HG03039 (cell line): ENCODE data around the gene PGPEP1.
A peak's percentile ranks its signal among the peaks of the same experiment; 100 is the strongest.
"Not testable (repeated sequence)": the region's sequence is repeated elsewhere in the genome, so short reads cannot be mapped to it uniquely, and the experiment has no call there.

Experiments
- ATAC-seq: cut with Tn5 transposase; IDR thresholded peaks from one replicate; pipeline ENCODE4 v1.9.1; 2021; ENCODE audit warnings: mild to moderate bottlenecking, moderate library complexity; ENCODE audit not compliant: unreplicated experiment

The PGPEP1 gene

DNA sequence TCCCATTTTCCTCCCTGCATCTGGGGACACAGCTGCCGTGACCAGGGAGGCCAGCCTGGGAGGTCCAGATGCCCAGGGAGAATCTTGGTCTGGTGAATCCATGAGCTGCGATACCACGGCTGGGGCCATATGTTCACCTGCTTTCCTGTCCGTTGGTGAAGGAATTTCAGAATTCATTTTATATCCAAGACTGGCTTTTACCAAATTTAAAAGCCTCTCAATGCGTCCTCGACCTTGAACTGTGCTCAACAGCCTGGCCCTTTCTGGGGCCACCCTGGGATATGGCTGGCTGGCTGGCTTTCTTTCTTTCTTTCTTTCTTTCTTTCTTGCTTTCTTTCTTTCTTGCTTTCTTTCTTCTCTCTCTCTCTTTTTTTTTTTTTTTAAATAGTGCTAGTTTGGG, 23.4 kb downstream of the PGPEP1 start:
- no peak for ATAC-seq

DNA sequence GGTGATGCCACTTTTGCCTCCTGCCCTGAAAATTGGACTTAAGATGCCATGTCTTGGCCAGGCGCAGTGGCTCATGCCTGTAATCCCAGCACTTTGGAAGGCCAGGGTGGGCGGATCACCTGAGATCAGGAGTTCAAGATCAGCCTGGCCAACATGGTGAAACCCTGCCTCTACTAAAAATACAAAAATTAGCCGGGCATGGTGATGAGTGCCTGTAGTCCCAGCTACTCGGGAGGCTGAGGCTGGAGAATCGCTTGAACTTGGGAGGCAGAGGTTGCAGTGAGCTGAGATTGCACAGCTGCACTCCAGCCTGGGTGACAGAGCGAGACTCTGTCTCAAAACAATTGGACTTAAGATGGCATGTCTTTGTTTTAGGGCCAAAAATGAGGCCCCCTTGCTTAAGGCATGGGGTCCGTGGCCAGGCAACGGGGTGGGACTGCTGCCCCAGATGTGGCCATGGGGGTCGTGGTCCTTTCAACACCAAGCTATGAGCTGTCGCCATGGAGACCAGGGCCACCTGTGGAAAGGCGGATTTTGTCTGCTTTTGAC, 24.0 kb downstream of the PGPEP1 start:
- not testable (repeated sequence) for ATAC-seq

DNA sequence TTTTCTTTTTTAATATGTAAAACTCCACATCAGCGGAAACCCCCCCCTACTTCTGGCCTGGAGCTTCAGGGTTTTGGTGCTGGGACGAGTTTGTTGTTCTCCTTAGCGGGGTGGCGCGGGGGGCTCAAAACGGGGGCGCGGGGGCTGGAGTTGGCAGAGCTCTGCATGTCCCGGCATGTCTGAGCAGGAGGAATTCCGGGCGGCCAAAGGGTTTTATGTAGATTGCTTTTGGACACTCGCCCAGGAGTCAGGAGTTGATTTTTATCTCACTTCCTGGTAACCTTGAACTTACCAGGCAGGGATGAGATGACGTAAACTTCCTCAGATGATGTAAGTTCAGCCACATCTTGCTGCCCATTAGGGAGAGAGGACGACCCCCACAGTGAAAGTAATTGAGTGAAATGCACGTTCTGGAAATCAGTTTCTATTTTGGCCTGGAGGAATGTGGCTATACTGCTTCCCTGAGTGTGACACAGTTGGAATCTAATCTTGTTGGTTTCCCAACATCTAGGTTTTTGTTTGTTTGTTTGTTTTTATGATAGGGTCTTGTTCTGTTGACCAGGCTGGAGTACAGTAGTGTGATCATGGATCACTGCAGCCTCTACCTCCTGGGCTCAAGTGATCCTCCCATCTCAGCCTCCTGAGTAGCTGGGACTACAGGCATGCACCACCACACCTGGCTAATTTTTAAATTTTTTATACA, 24.6 kb downstream of the PGPEP1 start:
- ATAC-seq = no peak

DNA sequence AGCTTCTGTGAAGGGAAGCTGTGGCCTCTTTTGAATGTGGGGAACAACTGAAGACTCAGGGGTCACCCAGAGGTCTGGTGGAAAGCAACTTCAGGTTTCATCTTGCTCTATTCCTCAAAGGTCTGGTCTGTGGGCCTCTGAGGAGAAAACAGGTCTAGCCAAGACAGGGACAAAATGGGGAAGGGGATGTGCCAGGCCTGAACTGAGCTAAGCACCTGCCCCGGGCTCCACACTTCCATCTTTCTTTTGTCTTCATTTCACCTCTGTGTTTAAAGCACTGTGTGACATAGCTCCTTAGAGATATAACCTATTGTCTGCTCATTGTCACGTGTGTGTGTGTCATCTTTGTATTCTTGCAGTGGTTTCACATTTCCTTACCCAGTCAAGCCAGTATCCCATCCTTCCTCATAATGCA, 25.6 kb downstream of the PGPEP1 start:
- no peak for ATAC-seq

DNA sequence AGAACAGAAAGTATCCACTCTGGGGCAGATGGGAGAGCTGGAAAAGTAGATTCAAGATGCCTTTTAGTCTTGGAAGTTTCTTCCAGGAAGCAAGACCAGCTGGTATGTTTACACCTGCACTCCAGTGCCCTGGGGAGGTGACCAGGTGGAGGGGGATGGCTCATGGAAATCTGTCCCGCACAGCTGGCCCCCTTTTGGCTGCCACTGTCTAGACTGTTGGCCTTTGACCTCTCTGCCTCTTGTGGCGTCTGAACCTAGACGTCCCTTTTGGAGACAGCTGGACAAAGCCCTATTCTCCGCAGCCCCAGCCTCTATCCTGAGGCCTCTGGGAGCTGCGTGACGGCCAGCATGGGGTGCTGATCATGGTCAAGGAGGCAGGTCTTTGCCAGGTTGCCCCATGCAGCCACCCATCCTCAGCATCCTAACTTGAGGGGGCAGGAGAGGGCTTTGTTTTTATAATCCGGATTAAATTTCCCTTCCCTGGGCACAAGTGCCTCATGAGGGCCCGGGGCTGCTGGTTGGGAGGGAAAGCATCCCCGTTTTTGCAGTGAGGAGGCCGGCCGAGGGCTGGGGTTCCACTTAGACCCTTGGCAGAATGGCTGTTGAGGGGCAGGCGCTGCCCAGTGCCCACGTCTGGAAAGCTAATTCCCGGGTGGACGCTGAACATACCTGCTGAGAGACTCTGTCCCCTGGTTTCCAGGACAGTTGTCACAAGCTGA, 28.3 kb downstream of the PGPEP1 start:
- no peak for ATAC-seq

DNA sequence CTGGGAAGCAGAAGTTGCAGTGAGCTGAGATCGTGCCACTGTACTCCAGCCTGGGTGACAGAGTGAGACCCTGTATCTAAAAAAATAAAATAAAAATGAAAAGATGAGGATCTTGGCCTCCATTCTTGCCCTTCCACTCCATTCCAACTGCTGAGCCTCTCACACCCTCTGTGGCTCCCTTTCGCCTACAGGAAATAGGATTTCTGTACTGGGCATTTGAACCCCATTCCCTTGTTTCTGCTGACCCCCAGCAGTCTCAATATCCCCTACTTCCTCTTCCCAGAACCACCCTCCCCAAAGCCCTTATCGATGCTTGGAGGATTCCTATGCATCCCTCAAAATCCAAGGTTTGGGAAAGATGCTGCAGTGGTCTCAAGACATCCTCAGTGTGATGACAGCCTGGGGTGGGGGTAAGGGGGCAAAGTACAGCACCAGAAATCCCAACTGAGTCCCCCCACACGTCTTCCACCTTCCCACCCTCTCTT, 33.1 kb downstream of the PGPEP1 start:
- ATAC-seq = no peak

DNA sequence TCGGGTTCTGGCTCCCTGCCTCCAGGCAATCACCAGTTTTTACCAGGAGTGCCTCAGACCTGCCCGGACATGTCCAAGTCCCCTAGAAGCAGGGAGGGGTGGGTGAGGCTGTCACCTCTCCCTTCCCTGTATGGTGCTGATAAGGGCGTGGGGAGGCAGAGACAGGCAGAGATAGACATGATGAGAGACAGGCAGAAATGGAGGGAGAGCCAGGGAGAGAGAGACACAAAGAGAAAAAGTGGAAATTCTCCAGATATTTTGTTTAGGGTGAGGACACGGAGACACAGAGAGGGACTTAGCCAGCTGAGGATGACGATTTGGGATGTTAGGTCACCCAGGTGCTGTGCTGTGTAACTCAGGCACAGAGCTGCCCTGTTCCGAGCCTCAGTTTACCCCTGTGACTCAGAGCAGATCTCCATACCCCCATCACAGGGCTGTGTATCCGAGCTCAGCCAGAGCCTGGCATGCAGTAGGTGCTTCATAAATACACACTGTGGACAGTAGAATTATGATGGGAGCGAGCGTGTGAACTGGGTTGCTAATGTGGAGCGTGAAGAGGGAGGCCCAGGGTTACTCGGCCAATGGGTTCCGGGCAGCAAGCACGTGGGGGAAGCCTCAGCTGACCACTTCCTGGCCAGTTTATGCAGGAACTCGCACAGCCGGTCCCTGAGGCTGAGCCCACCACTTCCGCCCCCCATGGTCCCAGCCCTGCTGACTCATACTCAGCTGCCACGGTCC, 33.7 kb downstream of the PGPEP1 start:
- ATAC-seq = peak; percentile 76

DNA sequence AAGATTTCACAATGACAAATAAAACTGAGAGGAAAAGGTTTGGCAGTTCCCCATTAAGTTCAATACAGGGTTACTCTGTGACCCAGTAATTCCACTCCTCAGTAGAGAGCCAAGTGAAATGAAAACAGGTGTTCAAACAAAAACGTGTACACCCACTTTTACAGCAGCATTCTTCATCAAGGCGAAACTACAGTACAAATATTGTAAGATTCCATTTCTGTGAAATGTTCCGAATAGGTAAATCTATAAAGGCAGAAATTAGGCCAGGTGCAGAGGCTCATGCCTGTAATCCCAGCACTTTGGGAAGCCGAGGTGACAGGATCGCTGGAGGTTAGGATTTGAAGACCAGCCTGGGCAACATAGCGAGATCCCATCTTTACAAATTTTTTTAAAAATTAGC, 36.6 kb downstream of the PGPEP1 start:
- no peak for ATAC-seq

DNA sequence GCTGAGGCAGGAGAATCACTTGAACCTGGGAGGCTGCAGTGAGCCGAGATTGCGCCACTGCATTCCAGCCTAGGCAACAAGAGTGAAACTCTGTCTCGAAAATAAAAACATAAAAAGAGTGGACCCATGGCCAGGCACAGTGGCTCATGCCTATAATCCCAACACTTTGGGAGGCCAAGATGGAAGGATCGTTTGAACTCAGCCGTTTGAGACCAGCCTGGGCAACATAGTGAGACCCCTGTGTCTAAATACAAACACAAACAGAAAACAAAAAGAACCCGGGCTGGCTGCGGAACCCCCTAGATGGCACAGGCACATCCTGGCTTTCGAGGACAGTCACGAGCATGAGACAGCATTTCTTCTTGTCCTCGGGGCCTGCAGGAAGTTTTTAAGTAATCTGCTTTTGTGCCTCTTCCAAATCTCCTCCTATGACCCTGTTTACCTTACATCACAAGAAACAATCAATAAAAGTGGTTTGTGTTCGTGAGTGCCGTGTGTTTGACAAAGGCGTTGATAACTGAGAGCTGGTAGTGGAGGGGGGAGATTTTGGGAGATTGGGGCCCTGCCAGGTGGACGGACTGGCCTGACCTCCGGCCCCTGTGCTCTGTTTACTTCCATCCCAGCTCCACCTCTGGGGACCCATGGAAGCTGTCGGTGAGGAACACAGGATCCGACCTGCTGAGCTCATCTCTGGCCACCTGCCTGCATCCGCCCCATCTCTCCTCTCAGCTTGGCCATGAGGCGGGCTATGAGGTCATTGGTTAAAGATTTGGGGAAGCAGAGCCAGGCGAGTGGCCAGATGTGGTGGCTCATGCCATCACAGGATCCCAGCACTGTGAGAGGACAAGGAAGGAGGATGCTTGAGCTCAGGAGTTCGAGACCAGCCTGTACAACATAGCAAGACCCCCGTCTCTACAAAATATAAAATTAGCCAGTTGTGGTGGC, 39.7 kb downstream of the PGPEP1 start:
- no peak for ATAC-seq

DNA sequence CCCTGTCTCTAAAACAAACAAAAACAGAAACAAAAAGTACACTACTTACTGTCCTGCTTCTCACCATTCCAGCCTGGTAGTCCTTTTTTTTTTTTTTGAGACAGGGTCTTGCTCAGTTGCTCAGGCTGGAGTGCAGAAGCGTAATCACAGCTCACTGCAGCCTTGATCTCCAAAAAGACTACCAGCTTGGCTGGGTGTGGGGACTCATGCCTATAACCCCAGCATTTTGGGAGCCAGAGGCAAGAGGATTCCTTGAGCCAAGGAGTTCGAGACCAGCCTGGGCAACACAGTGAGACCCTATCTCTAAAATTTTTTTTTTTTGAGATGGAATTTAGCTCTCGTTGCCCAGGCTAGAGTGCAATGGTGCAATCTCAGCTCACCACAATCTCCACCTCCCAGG, 40.4 kb downstream of the PGPEP1 start:
- ATAC-seq = no peak

DNA sequence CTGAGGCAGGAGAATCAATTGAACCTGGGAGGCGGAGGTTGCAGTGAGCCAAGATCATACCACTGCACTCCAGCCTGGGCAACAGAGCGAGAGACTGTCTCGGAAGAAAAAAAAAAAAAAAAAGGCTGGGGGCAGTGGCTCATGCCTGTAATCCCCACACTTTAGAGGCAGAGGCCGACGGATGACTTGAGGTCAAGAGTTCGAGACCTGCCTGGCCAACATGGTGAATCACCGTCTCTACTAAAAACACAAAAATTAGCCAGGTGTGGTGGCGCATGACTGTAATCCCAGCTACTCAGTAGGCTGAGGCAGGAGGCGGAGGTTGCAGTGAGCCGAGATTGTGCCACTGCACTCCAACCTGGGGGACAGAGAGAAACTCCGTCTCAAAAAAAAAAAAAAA, 43.2 kb downstream of the PGPEP1 start:
- not testable (repeated sequence) for ATAC-seq

DNA sequence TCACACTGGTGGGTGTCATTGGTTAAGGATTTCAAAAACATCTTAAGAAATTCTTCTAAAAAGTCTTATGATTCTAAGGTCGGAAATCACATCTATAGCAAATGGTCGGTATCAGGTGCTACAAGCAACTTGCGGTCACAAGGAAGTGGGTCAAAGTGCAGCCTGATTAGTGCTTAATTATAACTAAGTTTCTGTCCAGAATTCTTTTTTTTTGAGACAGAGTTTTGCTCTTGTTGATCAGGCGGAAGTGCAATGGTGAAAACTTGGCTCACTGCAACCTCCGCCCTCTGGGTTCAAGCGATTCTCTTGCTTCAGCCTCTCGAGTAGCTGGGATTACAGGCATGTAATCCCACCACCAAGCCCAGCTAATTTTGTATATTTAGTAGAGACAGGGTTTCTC, 44.4 kb downstream of the PGPEP1 start:
- no peak for ATAC-seq

DNA sequence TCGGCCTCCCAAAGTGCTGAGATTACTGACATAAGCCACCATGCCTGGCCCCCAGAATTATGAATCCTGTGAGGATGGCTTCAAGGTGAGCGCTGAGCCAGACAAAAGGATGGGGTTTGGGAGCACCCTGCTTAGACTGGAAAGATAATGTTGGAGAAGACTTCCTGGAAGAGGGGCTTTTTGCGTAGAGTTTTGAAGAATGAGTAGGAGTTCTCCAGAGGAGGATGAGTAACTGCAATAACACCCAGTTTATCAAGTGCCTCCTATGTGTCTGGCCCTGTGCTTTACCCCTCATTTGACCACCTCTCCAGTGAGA, 44.9 kb downstream of the PGPEP1 start:
- ATAC-seq = no peak

DNA sequence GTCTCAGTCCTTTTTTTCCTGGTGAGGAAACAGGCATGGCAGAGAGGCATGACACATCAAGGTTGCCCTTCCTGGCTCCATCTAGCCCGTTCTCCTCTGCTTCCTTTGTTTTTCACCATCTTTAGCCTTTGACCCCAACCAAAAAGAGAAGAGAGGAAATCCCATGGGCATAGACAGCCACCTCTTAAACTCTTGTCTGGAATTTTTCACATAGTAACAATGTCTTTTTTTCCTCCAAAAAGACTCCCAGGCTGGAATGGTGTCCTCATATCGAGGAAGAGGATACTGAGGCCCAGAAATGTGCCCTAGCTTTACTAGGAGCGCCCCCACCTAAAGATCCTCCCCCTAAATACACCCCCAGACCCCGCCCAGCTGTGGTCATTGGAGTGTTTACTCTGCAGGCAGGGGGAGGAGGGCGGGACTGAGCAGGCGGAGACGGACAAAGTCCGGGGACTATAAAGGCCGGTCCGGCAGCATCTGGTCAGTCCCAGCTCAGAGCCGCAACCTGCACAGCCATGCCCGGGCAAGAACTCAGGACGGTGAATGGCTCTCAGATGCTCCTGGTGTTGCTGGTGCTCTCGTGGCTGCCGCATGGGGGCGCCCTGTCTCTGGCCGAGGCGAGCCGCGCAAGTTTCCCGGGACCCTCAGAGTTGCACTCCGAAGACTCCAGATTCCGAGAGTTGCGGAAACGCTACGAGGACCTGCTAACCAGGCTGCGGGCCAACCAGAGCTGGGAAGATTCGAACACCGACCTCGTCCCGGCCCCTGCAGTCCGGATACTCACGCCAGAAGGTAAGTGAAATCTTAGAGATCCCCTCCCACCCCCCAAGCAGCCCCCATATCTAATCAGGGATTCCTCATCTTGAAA, 45.5 kb downstream of the PGPEP1 start, which contains the start of gene GDF15:
GDF15 (plus strand) TSS at position 484 of the 868 bp plus-strand sequence; CDS start at position 516, 32 bp downstream.
- no peak for ATAC-seq

DNA sequence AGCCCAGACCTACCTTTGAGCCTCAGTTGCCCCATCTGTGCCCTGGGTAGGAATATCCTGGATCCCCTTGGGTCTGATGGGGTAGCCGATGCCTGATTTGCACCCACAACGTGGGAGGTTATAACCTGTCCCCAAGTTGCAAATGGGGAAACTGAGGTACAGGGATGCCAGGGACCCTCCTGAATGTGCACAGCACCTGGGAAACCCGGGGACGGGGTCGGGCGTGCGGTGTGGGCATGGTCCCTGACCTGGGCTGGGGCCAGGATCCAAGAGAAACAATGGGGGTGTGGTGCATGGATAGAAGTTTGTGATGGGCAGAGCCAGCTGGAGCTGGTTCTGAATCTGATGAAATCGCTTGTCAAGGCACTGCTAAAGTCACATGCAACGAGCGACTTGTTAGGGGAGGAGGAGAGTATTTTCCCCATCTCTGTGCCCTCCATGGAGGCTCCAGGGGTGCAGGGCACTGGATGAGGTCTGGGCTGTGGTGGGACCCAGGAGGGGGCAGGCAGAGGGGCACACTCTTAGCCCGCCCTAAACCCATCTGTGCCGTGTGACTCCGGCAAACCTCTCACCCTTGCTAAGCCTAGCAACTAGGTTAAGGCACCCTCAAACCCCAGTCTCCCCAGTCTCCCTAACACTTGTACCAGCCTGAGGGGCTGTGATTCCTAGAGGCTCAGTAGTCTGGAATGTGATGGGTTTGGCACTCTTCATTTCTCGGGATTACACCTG, 46.3 kb downstream of the PGPEP1 start:
- ATAC-seq = no peak

DNA sequence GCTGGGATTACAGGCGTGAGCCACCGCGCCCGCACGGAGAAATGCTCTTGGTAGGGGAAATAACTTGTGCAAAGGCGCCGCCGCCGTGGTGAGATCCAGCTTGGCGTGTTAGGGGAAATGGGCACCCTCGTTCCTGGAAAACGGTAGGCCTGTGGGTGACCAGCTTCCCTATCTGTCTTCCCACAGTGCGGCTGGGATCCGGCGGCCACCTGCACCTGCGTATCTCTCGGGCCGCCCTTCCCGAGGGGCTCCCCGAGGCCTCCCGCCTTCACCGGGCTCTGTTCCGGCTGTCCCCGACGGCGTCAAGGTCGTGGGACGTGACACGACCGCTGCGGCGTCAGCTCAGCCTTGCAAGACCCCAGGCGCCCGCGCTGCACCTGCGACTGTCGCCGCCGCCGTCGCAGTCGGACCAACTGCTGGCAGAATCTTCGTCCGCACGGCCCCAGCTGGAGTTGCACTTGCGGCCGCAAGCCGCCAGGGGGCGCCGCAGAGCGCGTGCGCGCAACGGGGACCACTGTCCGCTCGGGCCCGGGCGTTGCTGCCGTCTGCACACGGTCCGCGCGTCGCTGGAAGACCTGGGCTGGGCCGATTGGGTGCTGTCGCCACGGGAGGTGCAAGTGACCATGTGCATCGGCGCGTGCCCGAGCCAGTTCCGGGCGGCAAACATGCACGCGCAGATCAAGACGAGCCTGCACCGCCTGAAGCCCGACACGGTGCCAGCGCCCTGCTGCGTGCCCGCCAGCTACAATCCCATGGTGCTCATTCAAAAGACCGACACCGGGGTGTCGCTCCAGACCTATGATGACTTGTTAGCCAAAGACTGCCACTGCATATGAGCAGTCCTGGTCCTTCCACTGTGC, 47.9 kb downstream of the PGPEP1 start:
- ATAC-seq = no peak

DNA sequence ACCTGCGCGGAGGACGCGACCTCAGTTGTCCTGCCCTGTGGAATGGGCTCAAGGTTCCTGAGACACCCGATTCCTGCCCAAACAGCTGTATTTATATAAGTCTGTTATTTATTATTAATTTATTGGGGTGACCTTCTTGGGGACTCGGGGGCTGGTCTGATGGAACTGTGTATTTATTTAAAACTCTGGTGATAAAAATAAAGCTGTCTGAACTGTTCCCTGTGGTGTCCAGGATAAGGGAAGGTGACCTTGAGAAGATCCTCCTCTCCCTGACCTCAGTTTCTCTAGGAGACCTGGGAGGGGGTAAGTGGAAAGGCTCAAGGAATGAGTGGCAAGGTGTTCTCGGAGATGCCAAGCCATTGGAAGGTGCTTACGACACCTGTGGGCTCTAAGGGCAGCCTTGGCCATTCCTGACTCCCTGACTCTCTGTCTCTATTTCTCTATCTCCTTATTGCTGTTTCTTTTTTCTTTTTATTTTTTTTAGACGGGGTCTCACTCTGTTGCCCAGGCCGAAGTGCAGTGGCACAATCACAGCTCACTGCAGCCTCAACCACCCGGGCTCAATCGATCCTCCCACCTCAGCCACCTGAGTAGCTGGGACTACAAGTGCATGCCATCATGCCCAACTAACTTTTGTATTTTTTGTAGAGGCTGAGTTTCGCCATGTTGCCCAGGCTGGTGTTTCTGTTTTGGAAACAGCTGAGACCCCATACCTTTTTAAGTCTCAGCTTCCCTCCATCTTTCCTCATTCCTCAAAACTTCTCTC, 48.7 kb downstream of the PGPEP1 start:
- ATAC-seq = no peak
